HG03097 (cell line): ENCODE results near the gene WDR5.

ENCODE experiments used
- ATAC-seq: cut with Tn5 transposase; IDR thresholded peaks from one replicate; pipeline ENCODE4 v1.9.1; 2021; ENCODE audit not compliant: unreplicated experiment, low FRiP score

The WDR5 gene

GRCh38 chr9:134172198-134173126 lies 36.6 kb downstream of the WDR5 start:
- no peak for ATAC-seq

- no peak for ATAC-seq
Observed at GRCh38 chr9:134173127-134174072, 37.5 kb downstream of the WDR5 start.

GRCh38 chr9:134174073-134174449 lies 38.2 kb downstream of the WDR5 start:
- ATAC-seq = no peak

GRCh38 chr9:134174526-134175290 lies 38.8 kb downstream of the WDR5 start:
- no peak for ATAC-seq

- ATAC-seq = no peak
Observed at GRCh38 chr9:134175291-134175807, 39.5 kb downstream of the WDR5 start.

GRCh38 chr9:134175808-134176598 lies 40.1 kb downstream of the WDR5 start:
- ATAC-seq = no peak

- no peak for ATAC-seq
Observed at GRCh38 chr9:134176599-134176968, 40.7 kb downstream of the WDR5 start.

- no peak for ATAC-seq
Observed at GRCh38 chr9:134177186-134177585, 41.3 kb downstream of the WDR5 start.

GRCh38 chr9:134177624-134178393 lies 41.9 kb downstream of the WDR5 start:
- no peak for ATAC-seq

GRCh38 chr9:134178394-134178767 lies 42.5 kb downstream of the WDR5 start:
- ATAC-seq = no peak

- ATAC-seq = no peak
Observed at GRCh38 chr9:134178768-134179551, 43.1 kb downstream of the WDR5 start.

- ATAC-seq = no peak
Observed at GRCh38 chr9:134179595-134179917, 43.7 kb downstream of the WDR5 start.

- no peak for ATAC-seq
Observed at GRCh38 chr9:134179918-134180785, 44.3 kb downstream of the WDR5 start.

- ATAC-seq = no peak
Observed at GRCh38 chr9:134180786-134181647, 45.1 kb downstream of the WDR5 start.

- ATAC-seq = no peak
Observed at GRCh38 chr9:134181648-134182034, 45.8 kb downstream of the WDR5 start.

GRCh38 chr9:134182554-134183085 lies 46.7 kb downstream of the WDR5 start:
- ATAC-seq = no peak
